IPS-15b (cell line): ENCODE measurements around the gene NAA20.

ENCODE experiments used
- H3K27me3 ChIP-seq: one replicate; pipeline ENCODE4 v1.6.1; 2013; ENCODE audit warnings: low read length; ENCODE audit not compliant: control insufficient read depth, insufficient read depth
- H3K36me3 ChIP-seq: one replicate; pipeline ENCODE4 v1.6.1; 2013; ENCODE audit warnings: low read length; ENCODE audit not compliant: control insufficient read depth, insufficient read depth
- H3K4me1 ChIP-seq: one replicate; pipeline ENCODE4 v1.6.1; 2013; ENCODE audit warnings: mild to moderate bottlenecking, low read length; ENCODE audit not compliant: control insufficient read depth, insufficient read depth
- H3K4me3 ChIP-seq: one replicate; pipeline ENCODE4 v1.5.1; 2013; ENCODE audit warnings: low read depth, low read length
- H3K9ac ChIP-seq: one replicate; pipeline ENCODE4 v1.6.1; 2013; ENCODE audit warnings: low read depth, mild to moderate bottlenecking, low read length
- H3K9me3 ChIP-seq: one replicate; pipeline ENCODE4 v1.6.1; 2013; ENCODE audit warnings: mild to moderate bottlenecking, low read length; ENCODE audit not compliant: control insufficient read depth, insufficient read depth

NAA20 gene

GRCh38 chr20:20017001-20017843 is at the start of gene NAA20:
TSS of gene NAA20 (plus strand) at chr20:20017362. CDS start at chr20:20017397, 35 bp downstream.
- Histone ChIP-seq H3K27me3 (no peaks in the 10 kb centered on the region), H3K9ac (peak within 1 kb of the TSS; percentile 58), H3K4me3 (peak within 1 kb of the TSS; percentile 90)

GRCh38 chr20:19967445-19967844 is 49.7 kb upstream of the NAA20 start:
- Histone ChIP-seq H3K27me3 (no peaks in the 10 kb centered on the region), H3K4me1 (no peaks in the 10 kb centered on the region), H3K36me3 (no peaks in the 10 kb centered on the region), H3K4me3 (no peak overlapping the region), H3K9ac (no peak overlapping the region), H3K9me3 (no peaks in the 10 kb centered on the region)

More at GRCh38 chr20:20017001-20017843, at the start of gene NAA20:
- Histone ChIP-seq H3K9me3 (no peaks in the 10 kb centered on the region), H3K36me3 (no peaks in the 10 kb centered on the region), H3K4me1 (no peaks in the 10 kb centered on the region)

GRCh38 chr20:19968028-19968427 is 49.1 kb upstream of the NAA20 start:
- no peaks in the 10 kb centered on the region for H3K9me3 ChIP-seq
- no peaks in the 10 kb centered on the region for H3K4me1 ChIP-seq
- H3K27me3 ChIP-seq = no peaks in the 10 kb centered on the region

GRCh38 chr20:19968466-19969073 is 48.6 kb upstream of the NAA20 start:
- Histone ChIP-seq H3K4me3 (no peak overlapping the region), H3K27me3 (no peaks in the 10 kb centered on the region), H3K9ac (no peak overlapping the region), H3K9me3 (no peaks in the 10 kb centered on the region), H3K4me1 (no peaks in the 10 kb centered on the region), H3K36me3 (no peaks in the 10 kb centered on the region)

More at GRCh38 chr20:19968028-19968427, 49.1 kb upstream of the NAA20 start:
- Histone ChIP-seq H3K36me3 (no peaks in the 10 kb centered on the region), H3K4me3 (no peak overlapping the region), H3K9ac (no peak overlapping the region)

GRCh38 chr20:19969106-19969505 is 48.1 kb upstream of the NAA20 start:
- H3K9ac ChIP-seq = no peak overlapping the region
- no peaks in the 10 kb centered on the region for H3K4me1 ChIP-seq
- H3K36me3 ChIP-seq = no peaks in the 10 kb centered on the region
- no peaks in the 10 kb centered on the region for H3K9me3 ChIP-seq
- H3K27me3 ChIP-seq = no peaks in the 10 kb centered on the region
- H3K4me3 ChIP-seq = no peak overlapping the region

GRCh38 chr20:19969507-19970255 is 47.5 kb upstream of the NAA20 start:
- no peaks in the 10 kb centered on the region for H3K36me3 ChIP-seq
- H3K4me1 ChIP-seq = no peaks in the 10 kb centered on the region
- H3K27me3 ChIP-seq = no peaks in the 10 kb centered on the region

GRCh38 chr20:19970256-19970765 is 46.9 kb upstream of the NAA20 start:
- no peaks in the 10 kb centered on the region for H3K9me3 ChIP-seq
- no peaks in the 10 kb centered on the region for H3K36me3 ChIP-seq
- H3K4me3 ChIP-seq = no peak overlapping the region
- H3K27me3 ChIP-seq = no peaks in the 10 kb centered on the region
- H3K9ac ChIP-seq = no peak overlapping the region
- H3K4me1 ChIP-seq = no peaks in the 10 kb centered on the region

More at GRCh38 chr20:19969507-19970255, 47.5 kb upstream of the NAA20 start:
- Histone ChIP-seq H3K4me3 (no peak overlapping the region), H3K9me3 (no peaks in the 10 kb centered on the region), H3K9ac (no peak overlapping the region)

GRCh38 chr20:19971116-19971515 is 46.0 kb upstream of the NAA20 start:
- Histone ChIP-seq H3K4me1 (no peaks in the 10 kb centered on the region), H3K36me3 (no peaks in the 10 kb centered on the region), H3K4me3 (no peak overlapping the region), H3K9ac (no peak overlapping the region), H3K9me3 (no peaks in the 10 kb centered on the region), H3K27me3 (no peaks in the 10 kb centered on the region)

- Histone ChIP-seq H3K4me3 (no peak overlapping the region), H3K4me1 (no peaks in the 10 kb centered on the region), H3K9ac (no peak overlapping the region), H3K9me3 (no peaks in the 10 kb centered on the region), H3K36me3 (no peaks in the 10 kb centered on the region), H3K27me3 (no peaks in the 10 kb centered on the region)
Measured at GRCh38 chr20:19973961-19974629, 43.1 kb upstream of the NAA20 start.

GRCh38 chr20:19974630-19975435 is 42.3 kb upstream of the NAA20 start:
- Histone ChIP-seq H3K9ac (no peak overlapping the region), H3K4me1 (no peaks in the 10 kb centered on the region), H3K27me3 (no peaks in the 10 kb centered on the region), H3K36me3 (no peaks in the 10 kb centered on the region), H3K9me3 (no peaks in the 10 kb centered on the region), H3K4me3 (no peak overlapping the region)
